Karpas-422 (cell line): ENCODE data around the gene TMA7. TPM values are rescaled to one million over a fixed set of nuclear protein-coding genes. Genes with fewer than 3 reads are reported as not detected.

Experiments
- DNase-seq: peaks from one replicate; pipeline ENCODE4 v3.0.0-alpha.2; 2015
- H2AFZ ChIP-seq: fragments of 200-600 bp; sonication (generic); 2 replicates; pipeline ENCODE4 v1.6.1; 2014; ENCODE audit warnings: antibody characterized with exemption, low read length, mixed read lengths
- H3K27ac ChIP-seq: fragments of 200-600 bp; sonication (generic); 2 replicates; pipeline ENCODE4 v1.5.1; 2014; ENCODE audit warnings: mild to moderate bottlenecking, low read length, moderate library complexity
- H3K27me3 ChIP-seq: fragments of 200-600 bp; sonication (generic); 2 replicates; pipeline ENCODE4 v1.6.1; 2014; ENCODE audit warnings: low read length, mixed read lengths
- H3K36me3 ChIP-seq: fragments of 200-600 bp; sonication (generic); 2 replicates; pipeline ENCODE4 v1.6.1; 2014; ENCODE audit warnings: low read length, mixed read lengths; ENCODE audit not compliant: insufficient read depth
- H3K4me1 ChIP-seq: fragments of 200-600 bp; sonication (generic); 2 replicates; pipeline ENCODE4 v1.6.1; 2014; ENCODE audit warnings: mild to moderate bottlenecking, low read length, mixed read lengths
- H3K4me2 ChIP-seq: fragments of 200-600 bp; sonication (generic); 2 replicates; pipeline ENCODE4 v1.6.1; 2014; ENCODE audit warnings: low read length, low read depth, mild to moderate bottlenecking; ENCODE audit not compliant: poor library complexity, severe bottlenecking
- H3K4me3 ChIP-seq: fragments of 200-600 bp; sonication (generic); 2 replicates; pipeline ENCODE4 v1.5.1; 2014; ENCODE audit warnings: mild to moderate bottlenecking, antibody characterized with exemption, low read length, mixed read lengths
- H3K79me2 ChIP-seq: fragments of 200-600 bp; sonication (generic); 2 replicates; pipeline ENCODE4 v1.6.1; 2014; ENCODE audit warnings: mild to moderate bottlenecking, low read length, mixed read lengths
- H3K9ac ChIP-seq: fragments of 200-600 bp; sonication (generic); 2 replicates; pipeline ENCODE4 v1.6.0; 2014; ENCODE audit warnings: low read length
- H3K9me2 ChIP-seq: fragments of 200-600 bp; sonication (generic), shearing (Covaris generic); replicated peaks from 2 replicates; pipeline ENCODE4 v1.6.0; 2014; ENCODE audit warnings: mild to moderate bottlenecking, low read length, moderate library complexity; ENCODE audit not compliant: insufficient read depth
- H3K9me3 ChIP-seq: fragments of 300-700, 200-600 bp; sonication (generic); 2 replicates; pipeline ENCODE4 v1.6.1; 2014; ENCODE audit warnings: low read length, mixed read lengths
- H4K20me1 ChIP-seq: fragments of 200-600 bp; sonication (generic); 2 replicates; pipeline ENCODE4 v1.6.1; 2014; ENCODE audit warnings: mild to moderate bottlenecking, antibody characterized with exemption, low read length, low read depth; ENCODE audit not compliant: insufficient read depth
- total RNA-seq: library from RNA; depleted of rRNA; stranded (reverse); fragments of >200 nt; shearing (Covaris generic); gene quantifications from 2 replicates; pipeline ENCODE4 v1.2.3, GENCODE V29; 2014; ENCODE audit warnings: low replicate concordance

Gene TMA7
- total RNA-seq, 1 experiment from 2014 or later: 300 TPM

DNA sequence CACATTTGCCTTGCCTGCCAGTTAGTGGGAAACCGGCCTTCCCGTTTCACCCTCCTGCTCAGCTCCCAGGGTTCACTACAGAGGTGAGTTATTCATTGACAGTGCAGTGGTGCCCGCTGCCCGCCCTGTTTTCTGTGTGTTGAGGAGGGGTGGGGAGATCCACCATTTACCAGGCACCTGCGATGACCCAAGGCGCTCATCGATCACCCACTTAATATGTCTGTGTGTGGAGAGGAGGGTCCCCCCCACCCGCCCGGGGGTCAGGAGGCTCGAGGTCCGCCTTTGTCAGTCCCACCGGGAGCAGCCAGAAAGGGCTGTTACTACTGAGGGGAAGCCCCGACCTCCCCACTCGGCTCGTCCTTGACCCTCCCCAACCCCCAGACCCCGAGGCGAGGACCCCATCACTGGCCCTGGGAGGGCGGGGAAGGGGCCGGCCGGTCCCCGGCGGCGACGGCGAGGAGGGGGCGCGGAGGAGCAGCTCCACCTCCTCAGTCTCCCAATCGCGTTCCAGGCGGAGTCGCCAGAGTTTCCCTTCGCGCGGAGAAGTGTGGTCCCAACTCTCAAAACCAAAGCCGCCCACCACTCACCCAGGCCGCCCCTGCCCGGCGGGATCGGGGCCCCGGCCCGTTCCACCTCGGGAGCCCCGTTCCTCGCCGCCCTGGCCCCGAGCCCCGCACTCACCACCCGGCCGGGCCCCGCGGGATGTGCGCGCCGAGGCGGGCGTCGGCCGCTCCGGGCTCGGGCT, 11.3 kb upstream of the TMA7 start:
- DNase-seq: no peak
- Histone ChIP-seq H3K4me3 (peak overlapping the region; percentile 76), H3K4me2 (peak overlapping the region; percentile 77), H3K79me2 (peaks cover 52% of the 10 kb centered on the region), H3K27ac (peak overlapping the region; percentile 54), H2AFZ (no peak overlapping the region), H3K4me1 (peaks cover 41% of the 10 kb centered on the region), H3K36me3 (peaks cover 2% of the 10 kb centered on the region; the same call in 1 of the 2 replicates), H3K27me3 (no peaks in the 10 kb centered on the region), H3K9me3 (no peaks in the 10 kb centered on the region), H4K20me1 (no peaks in the 10 kb centered on the region), H3K9me2 (no peaks in the 10 kb centered on the region), H3K9ac (peak overlapping the region; percentile 81)

- peak overlapping the region; percentile 81 for H3K9ac ChIP-seq
- peaks cover 6% of the 10 kb centered on the region; the same call in 1 of the 2 replicates for H3K36me3 ChIP-seq
- peak overlapping the region; percentile 1; the same call in 1 of the 2 replicates for H2AFZ ChIP-seq
- H3K27me3 ChIP-seq: no peaks in the 10 kb centered on the region
- peak; percentile 81 for DNase-seq
- no peaks in the 10 kb centered on the region for H4K20me1 ChIP-seq
- H3K9me3 ChIP-seq: no peaks in the 10 kb centered on the region
- H3K4me2 ChIP-seq: peak overlapping the region; percentile 77
- H3K27ac ChIP-seq: peak overlapping the region; percentile 54
- H3K79me2 ChIP-seq: peaks cover 48% of the 10 kb centered on the region
- H3K4me1 ChIP-seq: peaks cover 41% of the 10 kb centered on the region
- peak overlapping the region; percentile 76 for H3K4me3 ChIP-seq
- no peaks in the 10 kb centered on the region for H3K9me2 ChIP-seq
Observed at GRCh38 chr3:48429317-48429959, 10.6 kb upstream of the TMA7 start.

GRCh38 chr3:48429960-48430707, 9.9 kb upstream of the TMA7 start, which contains the start of gene PLXNB1:
Gene PLXNB1 (minus strand): TSS chr3:48430086. CDS start chr3:48424611, 5,475 bp downstream.
- peak; percentile 93 for DNase-seq
- H3K4me3 ChIP-seq: peak within 1 kb of the TSS; percentile 76
- peak within 1 kb of the TSS; percentile 1; the same call in 1 of the 2 replicates for H2AFZ ChIP-seq
- no peaks in the 10 kb centered on the region for H3K9me3 ChIP-seq
- H3K79me2 ChIP-seq: peaks cover 44% of the 10 kb centered on the region
- H3K9me2 ChIP-seq: no peaks in the 10 kb centered on the region
- H3K36me3 ChIP-seq: peaks cover 6% of the 10 kb centered on the region; the same call in 1 of the 2 replicates
- no peaks in the 10 kb centered on the region for H3K27me3 ChIP-seq
- H3K4me2 ChIP-seq: peak within 1 kb of the TSS; percentile 77
- peak within 1 kb of the TSS; percentile 81 for H3K9ac ChIP-seq
- H3K27ac ChIP-seq: peak within 1 kb of the TSS; percentile 54
- peaks cover 44% of the 10 kb centered on the region for H3K4me1 ChIP-seq
- no peaks in the 10 kb centered on the region for H4K20me1 ChIP-seq

- peak overlapping the region; percentile 76 for H3K4me3 ChIP-seq
- H3K27ac ChIP-seq: peak overlapping the region; percentile 54
- H2AFZ ChIP-seq: no peak overlapping the region
- H3K36me3 ChIP-seq: peaks cover 6% of the 10 kb centered on the region; the same call in 1 of the 2 replicates
- peaks cover 42% of the 10 kb centered on the region for H3K79me2 ChIP-seq
- no peaks in the 10 kb centered on the region for H3K27me3 ChIP-seq
- peak overlapping the region; percentile 77 for H3K4me2 ChIP-seq
- no peaks in the 10 kb centered on the region for H3K9me2 ChIP-seq
- H3K9me3 ChIP-seq: no peaks in the 10 kb centered on the region
- H3K4me1 ChIP-seq: peaks cover 43% of the 10 kb centered on the region
- H3K9ac ChIP-seq: peak overlapping the region; percentile 81
- H4K20me1 ChIP-seq: no peaks in the 10 kb centered on the region
- no peak for DNase-seq
Observed at GRCh38 chr3:48430708-48431101, 9.4 kb upstream of the TMA7 start.

GRCh38 chr3:48431224-48432029, 8.6 kb upstream of the TMA7 start:
- no peak overlapping the region for H3K4me3 ChIP-seq
- no peak overlapping the region for H3K27ac ChIP-seq
- no peaks in the 10 kb centered on the region for H3K9me2 ChIP-seq
- H3K79me2 ChIP-seq: peaks cover 35% of the 10 kb centered on the region
- no peaks in the 10 kb centered on the region for H3K9me3 ChIP-seq
- no peaks in the 10 kb centered on the region for H4K20me1 ChIP-seq
- H3K9ac ChIP-seq: peak overlapping the region; percentile 81; the same call in 1 of the 2 replicates
- peaks cover 6% of the 10 kb centered on the region; the same call in 1 of the 2 replicates for H3K36me3 ChIP-seq
- H2AFZ ChIP-seq: no peak overlapping the region
- H3K27me3 ChIP-seq: no peaks in the 10 kb centered on the region
- H3K4me1 ChIP-seq: peaks cover 40% of the 10 kb centered on the region
- no peak overlapping the region for H3K4me2 ChIP-seq
- DNase-seq: no peak

- Histone ChIP-seq H3K4me1 (peaks cover 33% of the 10 kb centered on the region), H3K4me2 (no peak overlapping the region), H3K9me2 (no peaks in the 10 kb centered on the region), H2AFZ (no peak overlapping the region), H3K9me3 (no peaks in the 10 kb centered on the region), H3K36me3 (peaks cover 6% of the 10 kb centered on the region; the same call in 1 of the 2 replicates), H3K27ac (no peak overlapping the region), H4K20me1 (no peaks in the 10 kb centered on the region), H3K4me3 (no peak overlapping the region), H3K9ac (no peak overlapping the region), H3K27me3 (no peaks in the 10 kb centered on the region), H3K79me2 (peaks cover 22% of the 10 kb centered on the region)
- DNase-seq: no peak
Observed at GRCh38 chr3:48432411-48433371, 7.4 kb upstream of the TMA7 start.
